ENCODE data around the gene TMEM61. TPM values are rescaled to one million over a fixed set of nuclear protein-coding genes. Genes with fewer than 3 reads are reported as not detected.
A peak's percentile ranks its signal among the peaks of the same experiment; 100 is the strongest.

TMEM61 gene
- total RNA-seq, 1 donor from 2014 or later, result not detected

DNA sequence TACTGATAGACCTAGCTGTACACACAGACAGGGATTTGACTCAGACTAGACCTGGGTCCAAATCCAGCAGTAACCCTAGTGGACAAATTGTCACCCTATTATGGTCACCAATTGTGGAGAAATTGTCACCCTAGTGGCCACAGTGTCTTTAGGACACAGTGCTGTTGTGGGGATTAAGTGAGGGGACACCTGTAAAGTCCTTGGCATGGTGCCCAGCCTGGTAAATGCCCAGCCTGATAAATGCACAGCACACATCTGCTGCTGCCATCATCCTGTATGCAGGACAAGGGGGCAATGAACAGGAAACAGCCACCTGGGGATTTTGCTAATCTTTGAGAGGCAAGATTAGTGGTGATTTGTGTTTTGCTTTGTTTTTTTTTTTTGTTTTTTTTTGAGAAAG, 2.3 kb downstream of the TMEM61 start:
- Histone ChIP-seq H3K4me3 (ENCODE audit: insufficient read depth, low read depth, low read length) (no peak overlapping the region), H3K27me3 (ENCODE audit: insufficient read depth, low read length) (peaks cover 29% of the 10 kb centered on the region), H3K9ac (ENCODE audit: low read length) (no peak overlapping the region), H3K4me2 (ENCODE audit: low read length) (no peak overlapping the region), H3K4me1 (ENCODE audit: insufficient read depth, low read length) (no peaks in the 10 kb centered on the region), H3K36me3 (ENCODE audit: insufficient read depth, low read length) (no peaks in the 10 kb centered on the region), H2AFZ (ENCODE audit: low read depth, low read length) (no peak overlapping the region), H3K27ac (ENCODE audit: low read depth, low read length) (no peak overlapping the region), H4K20me1 (ENCODE audit: insufficient read depth, low read length) (no peaks in the 10 kb centered on the region), H3K79me2 (ENCODE audit: insufficient read depth, low read length) (no peaks in the 10 kb centered on the region), H3K9me3 (ENCODE audit: insufficient read depth, low read depth, low read length) (no peaks in the 10 kb centered on the region)
- Mint-ChIP-seq H3K27ac (ENCODE audit: unreplicated experiment) (no peak overlapping the region), H3K27me3 (ENCODE audit: low read depth, unreplicated experiment) (peaks cover 54% of the 10 kb centered on the region), H3K4me3 (ENCODE audit: unreplicated experiment) (no peak overlapping the region), H3K4me1 (ENCODE audit: low read depth, unreplicated experiment) (peaks cover 4% of the 10 kb centered on the region), H3K36me3 (ENCODE audit: low read depth, unreplicated experiment) (no peaks in the 10 kb centered on the region), H3K9me3 (ENCODE audit: unreplicated experiment) (no peaks in the 10 kb centered on the region)
- no peak for FAIRE-seq
- no peak for DNase-seq (ENCODE audit: low read depth)
- TF ChIP-seq EZH2 (IDR thresholded peaks at IDR 0.05; ENCODE audit: insufficient read depth, low read length), result no peak

DNA sequence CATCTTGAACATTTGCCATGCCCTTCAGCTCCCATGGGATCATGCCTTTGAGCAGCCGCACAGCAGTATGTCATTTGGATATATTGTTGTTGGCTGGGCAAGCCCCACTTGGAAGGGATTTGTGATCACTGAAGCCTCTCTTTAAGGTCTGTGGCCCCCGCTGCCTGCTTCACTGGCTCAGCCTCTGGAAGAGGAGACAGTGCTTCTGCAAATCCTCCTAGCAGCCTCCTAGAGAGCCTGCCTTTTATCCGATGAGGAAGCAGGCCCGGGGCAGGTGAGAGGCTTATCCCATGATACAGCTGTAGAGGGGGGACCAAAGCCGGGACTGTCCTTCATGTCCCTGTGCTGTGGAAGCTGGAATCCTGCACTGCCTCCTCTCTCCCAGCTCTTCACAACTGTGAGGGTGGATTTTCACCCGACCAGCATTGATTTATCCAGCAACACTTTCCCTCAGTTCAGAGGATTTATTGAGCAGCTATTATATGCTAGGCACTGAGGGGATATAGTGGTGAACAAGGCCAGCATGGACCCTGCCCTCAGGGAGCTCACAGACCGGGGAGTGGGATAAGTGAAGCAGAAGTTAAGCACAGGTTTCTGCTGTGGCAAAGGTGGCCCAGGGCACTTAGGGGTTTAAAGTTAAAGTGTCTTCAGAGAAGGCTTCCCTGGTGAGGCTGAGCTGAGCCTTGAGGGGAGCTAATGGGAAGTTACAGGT, 3.9 kb downstream of the TMEM61 start:
- H3K27me3 Mint-ChIP-seq (ENCODE audit: low read depth, unreplicated experiment), result peaks cover 43% of the 10 kb centered on the region
- no peak for DNase-seq (ENCODE audit: low read depth)
- Histone ChIP-seq H3K4me1 (ENCODE audit: insufficient read depth, low read length) (peaks cover 5% of the 10 kb centered on the region), H3K9ac (ENCODE audit: low read length) (no peak overlapping the region), H4K20me1 (ENCODE audit: insufficient read depth, low read length) (no peaks in the 10 kb centered on the region), H3K27me3 (ENCODE audit: insufficient read depth, low read length) (peaks cover 29% of the 10 kb centered on the region), H3K4me3 (ENCODE audit: insufficient read depth, low read depth, low read length) (no peak overlapping the region), H3K79me2 (ENCODE audit: insufficient read depth, low read length) (no peaks in the 10 kb centered on the region), H3K36me3 (ENCODE audit: insufficient read depth, low read length) (no peaks in the 10 kb centered on the region), H2AFZ (ENCODE audit: low read depth, low read length) (no peak overlapping the region), H3K9me3 (ENCODE audit: insufficient read depth, low read depth, low read length) (no peaks in the 10 kb centered on the region), H3K4me2 (ENCODE audit: low read length) (no peak overlapping the region), H3K27ac (ENCODE audit: low read depth, low read length) (no peak overlapping the region)
- peaks cover 7% of the 10 kb centered on the region for H3K4me1 Mint-ChIP-seq (ENCODE audit: low read depth, unreplicated experiment)
- no peak for FAIRE-seq
- no peaks in the 10 kb centered on the region for H3K9me3 Mint-ChIP-seq (ENCODE audit: unreplicated experiment)
- peak overlapping the region; percentile 26 for H3K27ac Mint-ChIP-seq (ENCODE audit: unreplicated experiment)
- no peaks in the 10 kb centered on the region for H3K36me3 Mint-ChIP-seq (ENCODE audit: low read depth, unreplicated experiment)
- no peak overlapping the region for H3K4me3 Mint-ChIP-seq (ENCODE audit: unreplicated experiment)
- TF ChIP-seq, protein P1, sequence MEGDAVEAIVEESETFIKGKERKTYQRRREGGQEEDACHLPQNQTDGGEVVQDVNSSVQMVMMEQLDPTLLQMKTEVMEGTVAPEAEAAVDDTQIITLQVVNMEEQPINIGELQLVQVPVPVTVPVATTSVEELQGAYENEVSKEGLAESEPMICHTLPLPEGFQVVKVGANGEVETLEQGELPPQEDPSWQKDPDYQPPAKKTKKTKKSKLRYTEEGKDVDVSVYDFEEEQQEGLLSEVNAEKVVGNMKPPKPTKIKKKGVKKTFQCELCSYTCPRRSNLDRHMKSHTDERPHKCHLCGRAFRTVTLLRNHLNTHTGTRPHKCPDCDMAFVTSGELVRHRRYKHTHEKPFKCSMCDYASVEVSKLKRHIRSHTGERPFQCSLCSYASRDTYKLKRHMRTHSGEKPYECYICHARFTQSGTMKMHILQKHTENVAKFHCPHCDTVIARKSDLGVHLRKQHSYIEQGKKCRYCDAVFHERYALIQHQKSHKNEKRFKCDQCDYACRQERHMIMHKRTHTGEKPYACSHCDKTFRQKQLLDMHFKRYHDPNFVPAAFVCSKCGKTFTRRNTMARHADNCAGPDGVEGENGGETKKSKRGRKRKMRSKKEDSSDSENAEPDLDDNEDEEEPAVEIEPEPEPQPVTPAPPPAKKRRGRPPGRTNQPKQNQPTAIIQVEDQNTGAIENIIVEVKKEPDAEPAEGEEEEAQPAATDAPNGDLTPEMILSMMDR (IDR thresholded peaks at IDR 0.05; ENCODE audit: insufficient read depth, low read depth, low read length), result no peak
- TF ChIP-seq EZH2 (IDR thresholded peaks at IDR 0.05; ENCODE audit: insufficient read depth, low read length), result no peak

- H3K9me3 Mint-ChIP-seq (ENCODE audit: unreplicated experiment), result no peaks in the 10 kb centered on the region
- H3K4me1 Mint-ChIP-seq (ENCODE audit: low read depth, unreplicated experiment), result peaks cover 8% of the 10 kb centered on the region
- H3K9ac ChIP-seq (ENCODE audit: low read length), result no peak overlapping the region
- no peak overlapping the region for H3K4me3 Mint-ChIP-seq (ENCODE audit: unreplicated experiment)
- no peak overlapping the region for H2AFZ ChIP-seq (ENCODE audit: low read depth, low read length)
- TF ChIP-seq, protein P1 (IDR thresholded peaks at IDR 0.05; ENCODE audit: insufficient read depth, low read depth, low read length), result no peak
- no peak for TF ChIP-seq EZH2 (IDR thresholded peaks at IDR 0.05; ENCODE audit: insufficient read depth, low read length)
- no peak for DNase-seq (ENCODE audit: low read depth)
- no peak overlapping the region for H3K4me3 ChIP-seq (ENCODE audit: insufficient read depth, low read depth, low read length)
- H3K27me3 Mint-ChIP-seq (ENCODE audit: low read depth, unreplicated experiment), result peaks cover 38% of the 10 kb centered on the region
- H3K4me2 ChIP-seq (ENCODE audit: low read length), result no peak overlapping the region
- no peak overlapping the region for H3K27ac ChIP-seq (ENCODE audit: low read depth, low read length)
- peaks cover 22% of the 10 kb centered on the region for H3K27me3 ChIP-seq (ENCODE audit: insufficient read depth, low read length)
- no peaks in the 10 kb centered on the region for H3K36me3 ChIP-seq (ENCODE audit: insufficient read depth, low read length)
- FAIRE-seq, result no peak
- H4K20me1 ChIP-seq (ENCODE audit: insufficient read depth, low read length), result no peaks in the 10 kb centered on the region
- H3K4me1 ChIP-seq (ENCODE audit: insufficient read depth, low read length), result peaks cover 5% of the 10 kb centered on the region
- H3K27ac Mint-ChIP-seq (ENCODE audit: unreplicated experiment), result no peak overlapping the region
- peaks cover under 1% of the 10 kb centered on the region for H3K36me3 Mint-ChIP-seq (ENCODE audit: low read depth, unreplicated experiment)
- no peaks in the 10 kb centered on the region for H3K79me2 ChIP-seq (ENCODE audit: insufficient read depth, low read length)
- no peaks in the 10 kb centered on the region for H3K9me3 ChIP-seq (ENCODE audit: insufficient read depth, low read depth, low read length)
Measured at GRCh38 chr1:54985556-54985955, 5.1 kb downstream of the TMEM61 start.
